Measurements from ENCODE around the gene EXOC4. TPM values are rescaled to one million over a fixed set of nuclear protein-coding genes. Genes with fewer than 3 reads are reported as not detected.

Gene EXOC4
- total RNA-seq, 2 donors from 2014 or later: 48.9 to 102 TPM

GRCh38 chr7:134021836-134022235, 769.0 kb downstream of the EXOC4 start:
- TF ChIP-seq POLR2A (IDR thresholded peaks at IDR 0.05): no peak
- TF ChIP-seq, protein P1, sequence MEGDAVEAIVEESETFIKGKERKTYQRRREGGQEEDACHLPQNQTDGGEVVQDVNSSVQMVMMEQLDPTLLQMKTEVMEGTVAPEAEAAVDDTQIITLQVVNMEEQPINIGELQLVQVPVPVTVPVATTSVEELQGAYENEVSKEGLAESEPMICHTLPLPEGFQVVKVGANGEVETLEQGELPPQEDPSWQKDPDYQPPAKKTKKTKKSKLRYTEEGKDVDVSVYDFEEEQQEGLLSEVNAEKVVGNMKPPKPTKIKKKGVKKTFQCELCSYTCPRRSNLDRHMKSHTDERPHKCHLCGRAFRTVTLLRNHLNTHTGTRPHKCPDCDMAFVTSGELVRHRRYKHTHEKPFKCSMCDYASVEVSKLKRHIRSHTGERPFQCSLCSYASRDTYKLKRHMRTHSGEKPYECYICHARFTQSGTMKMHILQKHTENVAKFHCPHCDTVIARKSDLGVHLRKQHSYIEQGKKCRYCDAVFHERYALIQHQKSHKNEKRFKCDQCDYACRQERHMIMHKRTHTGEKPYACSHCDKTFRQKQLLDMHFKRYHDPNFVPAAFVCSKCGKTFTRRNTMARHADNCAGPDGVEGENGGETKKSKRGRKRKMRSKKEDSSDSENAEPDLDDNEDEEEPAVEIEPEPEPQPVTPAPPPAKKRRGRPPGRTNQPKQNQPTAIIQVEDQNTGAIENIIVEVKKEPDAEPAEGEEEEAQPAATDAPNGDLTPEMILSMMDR (IDR thresholded peaks at IDR 0.05): no peak
- TF ChIP-seq POLR2AphosphoS5 (IDR thresholded peaks at IDR 0.05): no peak
- Histone ChIP-seq H3K4me3 (no peak overlapping the region), H3K27me3 (replicated peaks; ENCODE audit: insufficient read depth) (no peaks in the 10 kb centered on the region), H3K27ac (peak overlapping the region in 1 of 2 donors; percentile 68), H3K9me3 (no peaks in the 10 kb centered on the region), H3K36me3 (no peaks in the 10 kb centered on the region), H3K4me1 (replicated peaks) (no peaks in the 10 kb centered on the region)
- DNase-seq (ENCODE audit: low spot score): no peak
- WGBS: 70% methylated on average over 1 of the region's 1 CpG
- intact Hi-C loops (cut with DNase I): no loop called here

DNA sequence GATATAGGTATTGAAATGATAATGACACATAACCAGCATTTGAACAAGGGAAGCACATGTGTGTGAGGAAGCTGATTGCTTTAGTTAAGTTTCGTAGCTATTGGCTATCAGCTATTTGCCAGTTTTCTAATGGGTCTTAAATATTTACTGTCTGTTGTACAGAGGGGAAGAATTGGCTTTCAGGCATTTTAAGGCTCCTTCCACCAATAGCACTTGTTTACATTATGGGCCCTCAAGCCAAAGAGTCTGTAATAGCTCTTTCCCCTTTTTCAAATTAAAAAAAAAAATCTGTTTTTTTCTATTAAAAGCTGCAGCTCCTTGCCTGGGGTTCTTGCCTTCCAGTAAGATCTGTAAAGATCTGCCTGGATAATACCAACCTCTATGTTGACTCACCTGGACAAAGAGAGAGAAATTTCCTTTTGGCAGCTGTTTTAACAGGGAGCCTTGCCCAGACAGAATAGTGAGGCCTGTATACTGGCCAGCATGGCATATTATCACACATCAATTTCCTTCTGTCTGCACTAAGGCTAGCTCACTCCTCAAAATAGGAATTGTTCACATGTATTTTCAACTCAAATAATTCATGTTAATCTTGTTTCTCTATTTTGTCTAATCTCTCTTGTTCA, 769.5 kb downstream of the EXOC4 start:
- intact Hi-C loops (cut with DNase I): no loop called here
- H3K4me1 ChIP-seq (replicated peaks): no peaks in the 10 kb centered on the region
- H3K4me3 ChIP-seq: no peak overlapping the region
- H3K27me3 ChIP-seq (replicated peaks; ENCODE audit: insufficient read depth): no peaks in the 10 kb centered on the region
- DNase-seq (ENCODE audit: low spot score): peak; percentile 84
- 58% methylated on average over 1 of the region's 1 CpG for WGBS
- no peak for TF ChIP-seq POLR2A (IDR thresholded peaks at IDR 0.05)
- TF ChIP-seq, protein P1 (IDR thresholded peaks at IDR 0.05): no peak
- TF ChIP-seq POLR2AphosphoS5 (IDR thresholded peaks at IDR 0.05): peak; percentile 94
- H3K27ac ChIP-seq: peak overlapping the region in 1 of 2 donors; percentile 68
- H3K9me3 ChIP-seq: no peaks in the 10 kb centered on the region
- H3K36me3 ChIP-seq: no peaks in the 10 kb centered on the region

GRCh38 chr7:134024739-134025138, 771.9 kb downstream of the EXOC4 start:
- 58% methylated on average over 2 of the region's 2 CpGs for WGBS
- Histone ChIP-seq H3K27ac (no peak overlapping the region), H3K27me3 (replicated peaks; ENCODE audit: insufficient read depth) (no peaks in the 10 kb centered on the region), H3K4me1 (replicated peaks) (no peaks in the 10 kb centered on the region), H3K9me3 (no peaks in the 10 kb centered on the region), H3K4me3 (no peak overlapping the region), H3K36me3 (no peaks in the 10 kb centered on the region)
- peak; percentile 36 for DNase-seq (ENCODE audit: low spot score)
- TF ChIP-seq POLR2A (IDR thresholded peaks at IDR 0.05) (no peak), POLR2AphosphoS5 (IDR thresholded peaks at IDR 0.05) (no peak)
- TF ChIP-seq, protein P1 (IDR thresholded peaks at IDR 0.05): no peak
- intact Hi-C loops (cut with DNase I): no loop called here

DNA sequence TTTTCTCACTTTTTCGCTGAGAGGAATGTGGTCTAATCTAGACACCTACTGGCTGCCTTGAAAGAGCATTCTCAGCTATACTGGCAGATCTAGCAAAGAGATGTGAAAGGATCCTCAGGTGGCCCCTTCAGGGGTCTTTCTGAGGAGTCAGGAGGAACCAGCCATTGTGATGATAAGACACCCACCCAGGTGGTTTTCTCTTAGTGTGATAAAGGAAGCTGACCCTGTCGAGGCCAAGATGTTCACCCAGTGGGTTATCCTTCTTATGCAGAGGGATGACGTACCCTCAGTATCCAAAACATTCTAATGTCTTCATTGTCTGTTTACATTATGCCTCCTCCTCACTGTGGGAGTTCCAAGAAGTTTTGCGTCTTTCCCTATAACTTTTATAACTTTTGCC, 776.0 kb downstream of the EXOC4 start:
- TF ChIP-seq POLR2AphosphoS5 (IDR thresholded peaks at IDR 0.05): no peak
- TF ChIP-seq POLR2A (IDR thresholded peaks at IDR 0.05): no peak
- TF ChIP-seq, protein P1 (IDR thresholded peaks at IDR 0.05): no peak
- intact Hi-C loops (cut with DNase I): no loop called here
- Histone ChIP-seq H3K36me3 (no peaks in the 10 kb centered on the region), H3K27me3 (replicated peaks; ENCODE audit: insufficient read depth) (no peaks in the 10 kb centered on the region), H3K9me3 (no peaks in the 10 kb centered on the region), H3K4me3 (no peak overlapping the region), H3K4me1 (replicated peaks) (no peaks in the 10 kb centered on the region), H3K27ac (no peak overlapping the region)
- no peak for DNase-seq (ENCODE audit: low spot score)
- 83% methylated on average over 4 of the region's 4 CpGs for WGBS

- TF ChIP-seq POLR2A (IDR thresholded peaks at IDR 0.05): no peak
- TF ChIP-seq, protein P1 (IDR thresholded peaks at IDR 0.05): no peak
- no peak for TF ChIP-seq POLR2AphosphoS5 (IDR thresholded peaks at IDR 0.05)
- no peaks in the 10 kb centered on the region for H3K9me3 ChIP-seq
- H3K4me1 ChIP-seq (replicated peaks): no peaks in the 10 kb centered on the region
- intact Hi-C loops (cut with DNase I): no loop called here
- WGBS: 86% methylated on average over 1 of the region's 1 CpG
- H3K27me3 ChIP-seq (replicated peaks; ENCODE audit: insufficient read depth): no peaks in the 10 kb centered on the region
- H3K4me3 ChIP-seq: no peak overlapping the region
- H3K27ac ChIP-seq: no peak overlapping the region
- H3K36me3 ChIP-seq: no peaks in the 10 kb centered on the region
- no peak for DNase-seq (ENCODE audit: low spot score)
These were observed 776.9 kb downstream of the EXOC4 start for GRCh38 chr7:134029743-134030142.
